ENCODE measurements around the gene PAFAH1B2.
"Not testable (repeated sequence)": the region's sequence is repeated elsewhere in the genome, so short reads cannot be mapped to it uniquely, and the experiment has no call there.

PAFAH1B2 gene

GRCh38 chr11:117143871-117144476 lies at the start of gene PAFAH1B2:
TSS of gene PAFAH1B2 (plus strand) at chr11:117144287. CDS start at chr11:117152448, 8,161 bp downstream.
- peak; percentile 90 for DNase-seq (ENCODE audit: low read depth)

DNA sequence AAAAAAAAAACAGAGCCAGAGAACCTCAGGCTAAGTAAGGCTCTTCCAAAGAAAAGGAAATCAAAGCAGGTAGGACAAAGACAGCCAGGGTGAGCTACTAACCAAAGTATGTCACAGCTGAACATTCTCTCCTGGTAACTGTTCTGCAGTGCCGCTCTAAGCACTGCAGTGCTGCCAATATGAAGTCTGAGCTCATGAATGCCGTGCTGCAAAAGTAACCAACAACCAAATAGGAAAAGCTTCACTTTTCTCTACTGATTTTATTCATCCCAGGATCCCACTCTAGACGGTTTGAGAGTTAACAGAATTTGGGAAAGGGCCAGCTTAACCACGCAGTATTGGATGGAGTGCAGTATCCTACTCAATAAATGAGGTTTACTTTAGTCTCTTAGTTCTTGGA lies 49.3 kb upstream of the PAFAH1B2 start:
- no peak for DNase-seq (ENCODE audit: low read depth)

- no peak for DNase-seq (ENCODE audit: low read depth)
These were observed 48.6 kb upstream of the PAFAH1B2 start for GRCh38 chr11:117095284-117096161.

GRCh38 chr11:117096201-117096991 lies 47.7 kb upstream of the PAFAH1B2 start:
- peak; percentile 39 for DNase-seq (ENCODE audit: low read depth)

DNA sequence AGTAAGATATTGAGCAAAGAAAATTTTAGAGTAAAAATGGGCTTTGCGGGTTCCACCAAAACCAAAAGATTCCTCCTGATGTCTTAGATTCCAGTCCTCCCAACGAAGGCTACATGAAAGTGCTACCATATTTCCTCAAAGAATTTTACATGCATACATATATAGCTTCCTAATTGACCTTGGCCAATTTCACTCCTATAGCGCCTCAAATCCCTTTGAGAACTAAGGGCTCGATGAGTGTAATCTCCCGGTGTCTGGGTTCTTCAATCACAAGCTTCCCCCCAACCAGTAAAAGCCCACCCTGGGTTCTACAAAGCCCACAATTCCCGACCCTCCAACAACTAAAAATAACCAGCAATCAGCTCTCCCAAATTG lies 47.1 kb upstream of the PAFAH1B2 start:
- no peak for DNase-seq (ENCODE audit: low read depth)

DNA sequence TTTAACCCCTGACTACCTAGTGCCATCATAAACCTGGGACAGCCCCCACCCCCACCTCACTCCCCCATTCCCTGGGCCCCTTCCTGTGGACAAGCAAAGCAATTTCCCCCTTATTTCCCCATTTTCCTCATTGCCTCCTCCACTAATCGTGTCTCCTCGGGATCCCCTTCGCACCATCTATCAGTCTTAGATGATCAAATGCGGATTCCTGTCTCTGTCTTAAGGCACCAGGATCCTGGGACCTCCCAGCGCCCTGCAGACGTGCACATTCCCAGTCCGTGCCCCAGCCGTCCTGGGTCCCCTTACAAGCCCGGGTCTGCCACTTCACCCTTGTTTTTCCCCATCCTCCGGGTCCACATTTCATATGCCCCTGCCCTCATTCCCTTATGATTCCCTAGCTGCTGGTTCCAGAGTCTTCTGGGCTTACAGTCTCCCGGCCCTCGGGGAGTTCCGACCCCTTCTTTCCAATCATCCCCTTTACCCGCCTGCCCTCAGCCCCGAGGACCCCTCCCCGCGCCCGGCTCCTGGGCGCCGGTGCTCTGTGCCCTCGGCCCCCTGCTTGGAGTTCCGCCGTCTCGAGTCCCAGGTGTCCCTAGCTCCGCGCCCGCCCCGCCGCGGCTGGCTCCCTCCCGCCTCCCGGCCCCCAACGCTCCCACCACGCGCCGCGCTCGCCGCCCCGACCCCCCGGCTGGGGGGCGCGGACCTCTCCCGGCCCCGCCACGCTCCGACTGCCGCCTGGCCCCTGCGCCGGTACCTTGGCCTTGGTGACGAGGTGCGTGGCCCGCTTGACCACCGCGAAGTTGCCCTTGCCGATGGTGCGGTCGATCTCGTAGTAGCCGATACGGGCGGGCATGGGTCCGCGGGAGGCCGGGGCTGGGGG lies 46.5 kb upstream of the PAFAH1B2 start:
- no peak for DNase-seq (ENCODE audit: low read depth)

- DNase-seq (ENCODE audit: low read depth): peak; percentile 90
These were observed 45.5 kb upstream of the PAFAH1B2 start, which contains the start of gene SIK3 for GRCh38 chr11:117098269-117099232. TSS of gene SIK3 (minus strand) at chr11:117098428. CDS start at chr11:117098415, 13 bp downstream.

DNA sequence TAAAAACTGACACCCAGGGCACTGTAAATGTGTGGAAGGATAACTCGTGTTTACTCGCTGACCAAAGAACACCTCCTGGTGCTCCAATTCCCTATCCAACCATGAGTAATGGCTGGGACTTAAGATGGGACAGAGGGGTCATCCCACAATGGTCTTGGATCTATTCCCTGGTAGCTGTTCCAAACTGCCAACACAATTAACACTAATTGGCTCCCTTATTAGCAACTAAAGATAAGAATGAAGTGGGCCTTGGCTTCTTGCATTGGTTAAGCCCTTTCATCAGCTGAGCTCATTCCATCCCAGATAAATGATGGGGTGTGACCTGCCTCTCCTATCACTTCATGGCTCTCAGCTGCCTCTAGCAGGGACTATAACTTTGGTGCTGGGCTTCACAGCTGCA lies 44.4 kb upstream of the PAFAH1B2 start:
- DNase-seq (ENCODE audit: low read depth): no peak

DNA sequence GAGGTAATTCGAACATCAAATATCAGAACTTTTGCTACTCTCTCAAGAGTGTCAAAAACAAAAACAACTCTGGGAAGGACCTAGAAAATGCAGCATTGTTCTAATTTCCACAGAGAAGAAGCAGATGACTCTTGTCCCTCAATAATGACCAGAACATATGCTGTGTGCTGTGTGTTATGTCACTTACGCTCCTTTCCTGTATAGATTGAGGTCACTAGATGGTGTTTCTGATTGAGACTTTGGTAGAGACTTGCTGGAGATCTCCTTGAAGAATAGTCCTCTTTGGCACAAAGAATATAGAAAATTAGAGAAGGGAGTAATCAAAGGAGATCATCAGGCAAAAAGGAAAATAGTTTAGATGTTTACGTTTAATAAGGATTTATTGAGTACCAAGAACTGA lies 43.5 kb upstream of the PAFAH1B2 start:
- no peak for DNase-seq (ENCODE audit: low read depth)

GRCh38 chr11:117107701-117108590 lies 36.1 kb upstream of the PAFAH1B2 start:
- no peak for DNase-seq (ENCODE audit: low read depth)

DNA sequence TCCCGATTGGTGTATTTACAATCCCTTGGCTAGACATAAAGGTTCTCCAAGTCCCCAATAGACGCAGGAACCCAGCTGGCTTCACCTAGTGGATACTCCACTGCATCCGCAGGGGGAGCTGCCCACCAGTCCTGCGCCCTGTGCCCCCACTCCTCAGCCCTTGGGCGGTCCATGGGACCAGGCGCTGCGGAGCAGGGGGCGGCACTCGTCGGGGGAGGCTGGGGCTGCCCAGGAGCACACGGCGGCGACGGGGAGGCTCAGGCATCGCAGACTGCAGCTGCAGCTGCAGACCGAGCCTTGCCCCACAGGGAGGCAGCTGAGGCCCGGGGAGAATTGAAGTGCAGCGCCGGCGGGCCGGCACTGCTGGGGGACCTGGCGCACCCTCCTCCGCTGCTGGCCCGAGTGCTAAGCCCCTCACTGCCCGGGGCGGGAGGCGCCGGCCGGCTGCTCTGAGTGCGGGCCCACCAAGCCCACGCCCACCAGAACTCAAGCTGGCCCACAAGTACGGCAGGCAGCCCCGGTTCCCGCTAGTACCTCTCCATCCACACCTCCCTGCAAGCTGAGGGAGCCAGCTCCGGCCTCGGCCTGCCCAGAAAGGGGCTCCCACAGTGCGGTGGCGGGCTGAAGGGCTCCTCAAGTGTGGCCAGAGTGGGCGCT lies 33.7 kb upstream of the PAFAH1B2 start:
- no peak for DNase-seq (ENCODE audit: low read depth)

- not testable (repeated sequence) for DNase-seq (ENCODE audit: low read depth)
These were observed 31.6 kb upstream of the PAFAH1B2 start for GRCh38 chr11:117112497-117112896.

DNA sequence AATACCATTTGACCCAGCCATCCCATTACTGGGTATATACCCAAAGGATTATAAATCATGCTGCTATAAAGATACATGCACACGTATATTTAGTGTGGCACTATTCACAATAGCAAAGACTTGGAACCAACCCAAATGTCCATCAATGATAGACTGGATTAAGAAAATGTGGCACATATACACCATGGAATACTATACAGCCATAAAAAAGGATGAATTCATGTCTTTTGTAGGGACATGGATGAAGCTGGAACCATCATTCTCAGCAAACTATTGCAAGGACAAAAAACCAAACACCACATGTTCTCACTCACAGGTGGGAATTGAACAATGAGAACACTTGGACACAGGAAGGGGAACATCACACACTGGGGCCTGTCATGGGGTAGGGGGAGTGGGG lies 31.1 kb upstream of the PAFAH1B2 start:
- DNase-seq (ENCODE audit: low read depth): not testable (repeated sequence)

DNA sequence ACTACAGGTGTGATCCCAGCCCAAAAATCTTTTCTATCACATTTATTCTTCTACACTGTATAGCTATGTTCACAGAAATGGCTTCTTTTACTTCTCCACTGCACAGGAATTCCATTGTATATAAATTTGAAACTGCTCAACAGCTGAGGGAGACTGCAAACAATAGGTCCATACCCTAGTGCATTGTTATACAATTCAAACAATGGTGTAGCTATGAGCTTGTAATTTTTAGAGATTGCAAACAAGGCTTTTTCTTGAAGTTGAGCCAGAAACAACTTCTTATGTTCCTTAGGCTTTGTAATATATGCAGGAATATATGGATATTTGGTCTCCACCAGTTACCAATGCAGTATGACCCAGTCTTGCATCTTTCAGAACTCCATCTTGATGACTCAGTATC lies 26.4 kb upstream of the PAFAH1B2 start:
- DNase-seq (ENCODE audit: low read depth): no peak

GRCh38 chr11:117121176-117121575 lies 22.9 kb upstream of the PAFAH1B2 start:
- DNase-seq (ENCODE audit: low read depth): no peak

- no peak for DNase-seq (ENCODE audit: low read depth)
These were observed 21.5 kb upstream of the PAFAH1B2 start for GRCh38 chr11:117122556-117122955.

GRCh38 chr11:117126223-117126965 lies 17.7 kb upstream of the PAFAH1B2 start:
- DNase-seq (ENCODE audit: low read depth): no peak
